ENCODE measurements around the gene C2orf49. TPM values are rescaled to one million over a fixed set of nuclear protein-coding genes. Genes with fewer than 3 reads are reported as not detected.
"Not testable (repeated sequence)": the region's sequence is repeated elsewhere in the genome, so short reads cannot be mapped to it uniquely, and the experiment has no call there.

C2orf49 gene
- total RNA-seq, 4 donors from 2014 or later, result 17.1 to 24.0 (median 20.4) TPM

DNA sequence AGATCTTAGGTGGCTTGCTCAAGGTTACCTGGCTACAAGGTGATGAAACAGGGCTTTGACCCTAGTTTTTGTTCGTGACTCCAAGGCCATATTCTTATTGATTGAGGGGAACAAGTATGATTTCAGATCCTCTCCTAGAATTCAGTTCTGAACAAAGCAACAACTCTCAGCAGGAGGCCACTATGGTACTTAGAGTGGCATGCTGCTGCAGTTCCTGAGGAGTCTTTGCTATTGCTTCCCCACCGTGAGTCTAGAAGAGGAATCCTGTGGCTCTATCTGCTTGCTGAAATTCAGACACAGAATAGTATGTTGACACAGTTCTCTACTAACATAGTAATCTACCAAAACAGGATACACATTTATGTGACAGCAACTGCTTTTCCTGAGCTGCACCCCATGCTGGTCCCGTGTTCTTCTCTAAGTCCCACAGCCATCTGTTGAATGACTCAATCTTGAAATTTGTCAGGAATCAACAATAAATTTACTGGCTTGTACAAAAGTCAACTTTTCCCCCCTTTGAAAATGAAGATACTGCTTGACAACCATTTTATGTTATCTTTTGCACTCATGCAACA is 11.9 kb upstream of the C2orf49 start:
- Histone ChIP-seq H3K36me3 (peaks cover 0 to 6% (median 0%) of the 10 kb centered on the region in 3 donors), H3K27ac (peak overlapping the region in 2 of 4 donors; percentile 2 to 68), H3K4me3 (no peak overlapping the region), H3K27me3 (no peaks in the 10 kb centered on the region), H3K9me3 (no peaks in the 10 kb centered on the region), H3K4me1 (peaks cover 0 to 44% (median 13%) of the 10 kb centered on the region in 4 donors)
- DNase-seq (ENCODE audit: low spot score in 2 of 2), result no peak
- 63 to 65% methylated on average over 3 of the region's 3 CpGs for WGBS, 2 donors
- TF ChIP-seq, protein P1, sequence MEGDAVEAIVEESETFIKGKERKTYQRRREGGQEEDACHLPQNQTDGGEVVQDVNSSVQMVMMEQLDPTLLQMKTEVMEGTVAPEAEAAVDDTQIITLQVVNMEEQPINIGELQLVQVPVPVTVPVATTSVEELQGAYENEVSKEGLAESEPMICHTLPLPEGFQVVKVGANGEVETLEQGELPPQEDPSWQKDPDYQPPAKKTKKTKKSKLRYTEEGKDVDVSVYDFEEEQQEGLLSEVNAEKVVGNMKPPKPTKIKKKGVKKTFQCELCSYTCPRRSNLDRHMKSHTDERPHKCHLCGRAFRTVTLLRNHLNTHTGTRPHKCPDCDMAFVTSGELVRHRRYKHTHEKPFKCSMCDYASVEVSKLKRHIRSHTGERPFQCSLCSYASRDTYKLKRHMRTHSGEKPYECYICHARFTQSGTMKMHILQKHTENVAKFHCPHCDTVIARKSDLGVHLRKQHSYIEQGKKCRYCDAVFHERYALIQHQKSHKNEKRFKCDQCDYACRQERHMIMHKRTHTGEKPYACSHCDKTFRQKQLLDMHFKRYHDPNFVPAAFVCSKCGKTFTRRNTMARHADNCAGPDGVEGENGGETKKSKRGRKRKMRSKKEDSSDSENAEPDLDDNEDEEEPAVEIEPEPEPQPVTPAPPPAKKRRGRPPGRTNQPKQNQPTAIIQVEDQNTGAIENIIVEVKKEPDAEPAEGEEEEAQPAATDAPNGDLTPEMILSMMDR (IDR thresholded peaks at IDR 0.05), result no peak
- TF ChIP-seq POLR2A (IDR thresholded peaks at IDR 0.05) (no peak), EP300 (IDR thresholded peaks at IDR 0.05) (no peak)

DNA sequence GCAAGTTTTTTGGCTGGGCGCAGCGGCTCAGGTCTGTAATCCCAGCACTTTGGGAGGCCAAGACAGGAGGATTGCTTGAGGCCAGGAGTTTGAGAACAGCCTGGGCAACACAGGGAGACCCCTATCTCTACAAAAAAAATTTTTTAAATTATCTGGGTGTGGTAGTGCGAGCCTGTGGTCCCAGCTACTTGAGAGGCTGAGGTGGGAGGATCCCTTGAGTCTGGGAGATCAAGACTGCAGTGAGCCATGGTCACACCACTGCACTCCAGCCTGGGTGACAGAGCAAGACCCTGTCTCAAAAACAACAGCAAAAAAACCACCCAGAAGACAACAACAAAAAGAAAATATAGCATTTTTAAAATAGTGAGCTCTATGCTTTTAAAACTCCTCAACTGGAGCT is 10.1 kb upstream of the C2orf49 start:
- WGBS, 2 donors, result 87 to 90% methylated on average over 3 of the region's 3 CpGs

DNA sequence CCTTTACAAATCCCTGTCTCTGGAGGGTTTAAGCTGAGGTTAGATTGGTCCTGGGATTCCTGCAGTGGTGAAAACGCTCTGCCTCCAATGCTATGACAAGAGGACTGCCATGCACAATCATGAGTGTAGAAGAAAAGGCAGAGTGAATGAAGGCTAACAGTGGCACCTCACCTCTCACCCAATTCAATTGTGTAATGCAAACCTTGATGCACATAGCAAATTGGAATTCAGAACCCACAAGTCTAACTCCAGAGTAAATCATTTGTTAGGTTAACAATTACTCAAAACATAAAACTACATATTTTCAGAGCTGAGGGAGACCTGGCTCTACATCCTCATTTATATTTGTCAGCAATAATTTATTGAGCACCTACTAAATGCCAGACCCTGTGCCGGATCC is 9.7 kb upstream of the C2orf49 start:
- H3K9me3 ChIP-seq, result no peaks in the 10 kb centered on the region
- WGBS, 2 donors, result 67 to 72% methylated on average over 2 of the region's 2 CpGs
- H3K4me3 ChIP-seq, result no peak overlapping the region
- no peaks in the 10 kb centered on the region for H3K27me3 ChIP-seq
- DNase-seq (ENCODE audit: low spot score in 2 of 2), result no peak
- TF ChIP-seq POLR2A (IDR thresholded peaks at IDR 0.05), result no peak
- TF ChIP-seq, protein P1 (IDR thresholded peaks at IDR 0.05), result no peak
- no peak for TF ChIP-seq EP300 (IDR thresholded peaks at IDR 0.05)
- H3K4me1 ChIP-seq, result peaks cover 0 to 48% (median 14%) of the 10 kb centered on the region in 4 donors
- peak overlapping the region in 2 of 4 donors; percentile 80 to 90 for H3K27ac ChIP-seq
- peaks cover 0 to 6% (median 0%) of the 10 kb centered on the region in 3 donors for H3K36me3 ChIP-seq

More for the DNA sequence above, 10.1 kb upstream of the C2orf49 start:
- not testable (repeated sequence) for DNase-seq (ENCODE audit: low spot score in 2 of 2); H3K9me3 ChIP-seq; H3K36me3 ChIP-seq; H3K4me3 ChIP-seq; H3K27ac ChIP-seq; H3K27me3 ChIP-seq
- peaks cover 0 to 48% (median 14%) of the 10 kb centered on the region in 4 donors for H3K4me1 ChIP-seq

DNA sequence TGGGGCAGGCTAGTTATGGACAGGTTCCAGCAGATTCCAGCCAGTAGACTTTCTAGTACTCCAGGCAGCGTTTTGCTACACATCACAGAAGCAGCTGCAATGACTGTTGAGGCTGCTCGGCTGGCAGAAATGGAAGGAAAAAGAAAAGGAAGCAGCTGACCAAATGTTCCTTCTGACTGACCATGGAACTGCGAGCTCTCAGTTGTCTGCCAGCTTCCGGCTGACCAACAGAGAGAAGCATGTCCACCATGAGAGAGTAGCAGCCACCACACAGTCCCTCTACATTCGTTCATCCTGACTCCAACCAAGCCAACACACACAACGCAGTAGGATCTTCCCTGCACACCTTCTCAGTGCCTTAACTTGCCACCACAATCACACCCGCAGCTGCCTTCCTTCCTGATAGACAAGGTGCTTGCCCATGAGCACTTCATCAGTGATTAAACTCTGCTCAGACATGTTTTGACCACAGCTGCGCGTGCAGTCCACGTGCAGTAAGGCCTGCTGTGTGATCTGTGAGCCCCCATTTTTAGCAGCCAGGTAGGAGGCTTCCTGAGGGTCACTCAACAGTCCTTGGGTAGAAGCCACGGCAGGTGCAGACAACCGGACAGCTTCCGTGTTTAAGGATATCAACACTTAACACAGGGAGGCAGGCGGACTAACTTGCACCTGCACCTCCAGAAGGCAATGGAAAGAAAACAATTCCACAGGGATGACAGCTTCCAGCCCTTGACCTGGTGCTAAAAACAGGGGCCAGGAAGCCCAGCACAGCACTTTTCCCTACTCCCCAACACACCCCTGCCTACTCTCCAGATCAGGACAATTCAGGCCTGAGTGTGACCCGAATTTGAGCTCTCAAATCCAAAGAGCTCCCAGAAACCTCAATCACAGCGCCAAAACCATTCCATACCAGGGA is 8.8 kb upstream of the C2orf49 start:
- peak in 1 of 2 donors; percentile 36 for DNase-seq (ENCODE audit: low spot score in 2 of 2)
- Histone ChIP-seq H3K9me3 (no peaks in the 10 kb centered on the region), H3K27ac (peak overlapping the region in 3 of 4 donors; percentile 78 to 90 (median 80)), H3K4me1 (peaks cover 0 to 42% (median 14%) of the 10 kb centered on the region in 4 donors), H3K4me3 (peak overlapping the region; percentile 57 to 89 (median 64)), H3K27me3 (no peaks in the 10 kb centered on the region), H3K36me3 (peaks cover 0 to 1% (median 0%) of the 10 kb centered on the region in 3 donors)
- TF ChIP-seq, protein P1 (IDR thresholded peaks at IDR 0.05), result no peak
- TF ChIP-seq POLR2A (IDR thresholded peaks at IDR 0.05) (peak in 1 of 2 donors; percentile 22), EP300 (IDR thresholded peaks at IDR 0.05) (peak in 1 of 2 donors; percentile 41)
- 29 to 38% methylated on average over 16 of the region's 16 CpGs for whole genome bisulfite sequencing, 2 donors

DNA sequence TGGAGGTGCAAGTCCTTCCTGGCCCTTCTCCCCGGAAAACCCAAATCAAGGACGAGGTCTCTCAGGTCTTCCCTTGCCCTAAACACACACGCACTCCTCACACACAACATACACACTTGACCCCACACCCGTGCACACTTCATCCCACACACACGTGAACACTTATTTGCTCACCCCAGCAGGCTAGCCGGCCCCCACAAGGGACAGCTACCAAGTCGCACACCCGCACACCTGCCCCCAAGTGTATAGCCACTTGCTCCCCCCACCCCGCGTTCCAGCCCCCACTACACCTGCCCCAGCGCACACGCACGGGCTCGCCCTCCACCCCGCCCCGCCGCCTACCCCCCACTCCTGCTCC is 8.2 kb upstream of the C2orf49 start:
- H3K27ac ChIP-seq, result peak overlapping the region in 3 of 4 donors; percentile 78 to 90 (median 80)
- H3K4me1 ChIP-seq, result peaks cover 0 to 41% (median 14%) of the 10 kb centered on the region in 4 donors
- 2% methylated on average over 8 to 17 of the region's 17 CpGs for WGBS, 2 donors
- H3K9me3 ChIP-seq, result no peaks in the 10 kb centered on the region
- H3K4me3 ChIP-seq, result peak overlapping the region; percentile 57 to 89 (median 64)
- no peaks in the 10 kb centered on the region for H3K27me3 ChIP-seq
- H3K36me3 ChIP-seq, result peaks cover 0 to 8% (median 0%) of the 10 kb centered on the region in 3 donors
- TF ChIP-seq POLR2A (IDR thresholded peaks at IDR 0.05) (no peak), EP300 (IDR thresholded peaks at IDR 0.05) (no peak)
- TF ChIP-seq, protein P1 (IDR thresholded peaks at IDR 0.05), result no peak
- DNase-seq (ENCODE audit: low spot score in 2 of 2), result no peak
